ENCODE results near the gene ABHD14A. TPM values are rescaled to one million over a fixed set of nuclear protein-coding genes. Genes with fewer than 3 reads are reported as not detected.
A peak's percentile ranks its signal among the peaks of the same experiment; 100 is the strongest.

The ABHD14A gene
- total RNA-seq, 1 experiment from 2014 or later: 9.9 TPM

DNA sequence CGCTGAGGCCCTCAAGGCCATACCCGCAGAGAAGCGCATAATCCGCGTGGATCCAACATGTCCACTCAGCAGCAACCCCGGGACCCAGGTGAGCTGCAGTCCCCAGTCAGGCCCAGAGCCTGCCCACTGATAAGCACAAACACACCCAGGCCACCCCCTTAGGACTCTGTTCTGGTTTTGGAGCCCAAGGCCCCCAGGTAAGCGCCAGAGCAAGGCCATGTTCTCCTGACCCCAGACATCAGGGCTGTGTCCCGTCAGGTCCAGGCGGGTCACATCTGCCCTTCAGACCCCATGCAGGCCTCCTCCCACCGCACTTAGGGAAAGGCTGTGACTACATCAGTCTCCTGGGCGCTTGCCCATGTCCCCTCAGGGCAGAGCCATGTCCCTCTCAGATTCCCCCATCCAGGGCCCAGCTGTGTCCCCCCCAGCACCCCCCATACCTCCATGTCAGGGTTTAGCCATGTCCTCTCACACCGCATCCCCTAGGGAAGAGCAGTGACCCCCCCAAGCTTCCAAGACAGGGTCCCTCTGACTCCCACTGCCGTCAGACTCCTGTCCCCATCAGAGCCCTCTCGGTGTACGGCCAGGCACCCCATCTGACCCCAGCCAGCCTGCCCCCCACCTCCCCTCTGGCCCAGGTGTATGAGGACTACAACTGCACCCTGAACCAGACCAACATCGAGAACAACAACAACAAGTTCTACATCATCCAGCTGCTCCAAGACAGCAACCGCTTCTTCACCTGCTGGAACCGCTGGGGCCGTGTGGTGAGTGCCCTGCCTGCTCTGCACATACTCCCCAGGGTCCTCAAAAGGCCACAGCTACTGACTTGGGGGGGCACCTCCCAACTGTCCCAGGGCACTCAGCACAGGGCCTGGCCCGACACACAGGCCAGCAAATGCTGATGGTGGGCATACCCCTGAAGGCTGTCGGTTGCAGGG lies 31.1 kb upstream of the ABHD14A start:
- H3K9me3 ChIP-seq (ENCODE audit: insufficient read depth, low read depth): no peaks in the 10 kb centered on the region
- H2AFZ ChIP-seq: no peak overlapping the region
- CTCF ChIA-PET: interaction anchor here (0.6 to 1.2 kb wide), 4 partner anchors 30 to 444 kb away, joined by 3 to 6 read pairs (median 4); partner anchors contain the start of genes ABHD14B and DCAF1
- POLR2A ChIA-PET (ENCODE audit: unreplicated experiment): interaction anchor here (0.6 kb wide), 1 partner anchor 444 kb away, joined by 8 read pairs; the partner anchor contains the start of gene DCAF1
- no peak overlapping the region for H3K27ac ChIP-seq
- peak overlapping the region; percentile 98 for H3K4me2 ChIP-seq
- no peaks in the 10 kb centered on the region for H3K9me2 ChIP-seq (ENCODE audit: insufficient read depth)
- H3F3A ChIP-seq (ENCODE audit: insufficient read depth, low read depth): no peaks in the 10 kb centered on the region; the same call in 1 of the 2 replicates
- BruUV-seq (replicated peaks): no TSS peak
- peaks cover 5% of the 10 kb centered on the region; the same call in 1 of the 2 replicates for H4K20me1 ChIP-seq (ENCODE audit: insufficient read depth)
- no peaks in the 10 kb centered on the region; the same call in 1 of the 2 replicates for H3K36me3 ChIP-seq (ENCODE audit: low read depth)
- H3K27me3 ChIP-seq (ENCODE audit: insufficient read depth, low read depth): no peaks in the 10 kb centered on the region
- H3K4me1 ChIP-seq (replicated peaks; ENCODE audit: insufficient read depth): peaks cover 16% of the 10 kb centered on the region; the same call in 1 of the 2 replicates
- peak overlapping the region; percentile 72; the same call in 1 of the 2 replicates for H3K4me3 ChIP-seq
- intact Hi-C loops (cut with micrococcal nuclease; ENCODE audit: unreplicated experiment): loop anchor here (2.0 to 5.0 kb wide), 4 partner anchors 39 to 394 kb away; partner anchors contain the start of genes ACY1, DUSP7 and TWF2
- TF ChIP-seq EZH2 (IDR thresholded peaks at IDR 0.05; ENCODE audit: low read depth): no peak
- TF ChIP-seq, protein P1, sequence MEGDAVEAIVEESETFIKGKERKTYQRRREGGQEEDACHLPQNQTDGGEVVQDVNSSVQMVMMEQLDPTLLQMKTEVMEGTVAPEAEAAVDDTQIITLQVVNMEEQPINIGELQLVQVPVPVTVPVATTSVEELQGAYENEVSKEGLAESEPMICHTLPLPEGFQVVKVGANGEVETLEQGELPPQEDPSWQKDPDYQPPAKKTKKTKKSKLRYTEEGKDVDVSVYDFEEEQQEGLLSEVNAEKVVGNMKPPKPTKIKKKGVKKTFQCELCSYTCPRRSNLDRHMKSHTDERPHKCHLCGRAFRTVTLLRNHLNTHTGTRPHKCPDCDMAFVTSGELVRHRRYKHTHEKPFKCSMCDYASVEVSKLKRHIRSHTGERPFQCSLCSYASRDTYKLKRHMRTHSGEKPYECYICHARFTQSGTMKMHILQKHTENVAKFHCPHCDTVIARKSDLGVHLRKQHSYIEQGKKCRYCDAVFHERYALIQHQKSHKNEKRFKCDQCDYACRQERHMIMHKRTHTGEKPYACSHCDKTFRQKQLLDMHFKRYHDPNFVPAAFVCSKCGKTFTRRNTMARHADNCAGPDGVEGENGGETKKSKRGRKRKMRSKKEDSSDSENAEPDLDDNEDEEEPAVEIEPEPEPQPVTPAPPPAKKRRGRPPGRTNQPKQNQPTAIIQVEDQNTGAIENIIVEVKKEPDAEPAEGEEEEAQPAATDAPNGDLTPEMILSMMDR (conservative IDR thresholded peaks at IDR 0.05): no peak
- no peak for DNase-seq
- H3K79me2 ChIP-seq (ENCODE audit: low read depth): peaks cover 26% of the 10 kb centered on the region

DNA sequence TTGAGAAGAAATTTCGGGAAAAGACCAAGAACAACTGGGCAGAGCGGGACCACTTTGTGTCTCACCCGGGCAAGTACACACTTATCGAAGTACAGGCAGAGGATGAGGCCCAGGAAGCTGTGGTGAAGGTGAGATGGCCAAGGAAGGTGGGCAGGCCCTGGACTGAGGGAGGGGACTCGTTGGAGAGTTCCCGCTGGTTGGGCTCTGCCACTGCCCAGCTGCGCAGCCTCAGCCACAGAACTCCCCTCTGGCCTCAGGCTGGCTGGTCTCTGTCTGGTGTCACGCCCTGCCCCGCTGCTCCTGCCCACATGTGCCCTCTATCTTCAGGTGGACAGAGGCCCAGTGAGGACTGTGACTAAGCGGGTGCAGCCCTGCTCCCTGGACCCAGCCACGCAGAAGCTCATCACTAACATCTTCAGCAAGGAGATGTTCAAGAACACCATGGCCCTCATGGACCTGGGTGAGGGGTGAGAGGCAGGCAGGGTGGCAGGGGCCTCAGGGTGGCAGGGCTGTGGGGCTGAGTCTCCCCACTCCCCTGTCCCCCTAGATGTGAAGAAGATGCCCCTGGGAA lies 30.3 kb upstream of the ABHD14A start:
- ChIA-PET POLR2A (ENCODE audit: unreplicated experiment) (no interaction called here), CTCF (no interaction called here)
- Histone ChIP-seq H3K9me2 (ENCODE audit: insufficient read depth) (no peaks in the 10 kb centered on the region), H3K36me3 (ENCODE audit: low read depth) (no peaks in the 10 kb centered on the region), H3K79me2 (ENCODE audit: low read depth) (peaks cover 21% of the 10 kb centered on the region), H3F3A (ENCODE audit: insufficient read depth, low read depth) (no peaks in the 10 kb centered on the region; the same call in 1 of the 2 replicates), H4K20me1 (ENCODE audit: insufficient read depth) (peaks cover 5% of the 10 kb centered on the region; the same call in 1 of the 2 replicates), H3K9me3 (ENCODE audit: insufficient read depth, low read depth) (no peaks in the 10 kb centered on the region), H3K4me1 (replicated peaks; ENCODE audit: insufficient read depth) (peaks cover 16% of the 10 kb centered on the region; the same call in 1 of the 2 replicates), H3K4me2 (no peak overlapping the region), H3K27me3 (ENCODE audit: insufficient read depth, low read depth) (no peaks in the 10 kb centered on the region), H3K4me3 (no peak overlapping the region), H3K27ac (no peak overlapping the region), H2AFZ (no peak overlapping the region)
- no peak for DNase-seq
- intact Hi-C loops (cut with micrococcal nuclease; ENCODE audit: unreplicated experiment): loop anchor here (5.0 kb wide), 2 partner anchors 293 to 393 kb away; partner anchors contain the start of gene TWF2
- BruUV-seq (replicated peaks): no TSS peak
- TF ChIP-seq EZH2 (IDR thresholded peaks at IDR 0.05; ENCODE audit: low read depth): no peak
- TF ChIP-seq, protein P1 (conservative IDR thresholded peaks at IDR 0.05): no peak

DNA sequence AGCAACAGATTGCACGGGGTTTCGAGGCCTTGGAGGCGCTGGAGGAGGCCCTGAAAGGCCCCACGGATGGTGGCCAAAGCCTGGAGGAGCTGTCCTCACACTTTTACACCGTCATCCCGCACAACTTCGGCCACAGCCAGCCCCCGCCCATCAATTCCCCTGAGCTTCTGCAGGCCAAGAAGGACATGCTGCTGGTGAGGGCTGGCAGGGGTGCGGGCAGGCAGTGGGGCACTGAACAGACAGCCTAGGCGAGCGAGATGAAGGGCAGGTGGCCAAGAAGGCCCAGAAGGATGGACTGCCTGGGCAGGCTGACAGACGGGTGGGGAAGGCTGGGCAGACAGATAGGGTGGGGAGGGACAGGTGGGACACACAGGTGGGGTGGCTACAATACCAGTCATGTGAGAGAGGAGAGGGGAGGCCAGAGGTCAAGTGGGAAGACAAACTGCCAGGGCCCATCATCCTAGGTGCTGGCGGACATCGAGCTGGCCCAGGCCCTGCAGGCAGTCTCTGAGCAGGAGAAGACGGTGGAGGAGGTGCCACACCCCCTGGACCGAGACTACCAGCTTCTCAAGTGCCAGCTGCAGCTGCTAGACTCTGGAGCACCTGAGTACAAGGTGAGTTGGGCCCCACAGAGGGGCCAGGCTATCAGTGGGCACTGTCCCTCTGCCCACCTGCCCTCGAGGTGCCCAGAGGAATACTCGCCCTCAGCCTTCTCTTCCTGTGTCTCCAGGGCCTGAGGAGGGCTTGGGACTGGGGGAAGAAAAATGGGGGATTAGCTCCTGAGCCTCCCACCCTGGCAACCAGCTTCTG lies 29.6 kb upstream of the ABHD14A start:
- Histone ChIP-seq H3K27me3 (ENCODE audit: insufficient read depth, low read depth) (no peaks in the 10 kb centered on the region), H3K4me2 (no peak overlapping the region), H2AFZ (no peak overlapping the region), H3K4me1 (replicated peaks; ENCODE audit: insufficient read depth) (peaks cover 16% of the 10 kb centered on the region; the same call in 1 of the 2 replicates), H3K36me3 (ENCODE audit: low read depth) (no peaks in the 10 kb centered on the region), H3F3A (ENCODE audit: insufficient read depth, low read depth) (no peaks in the 10 kb centered on the region; the same call in 1 of the 2 replicates), H3K79me2 (ENCODE audit: low read depth) (peaks cover 14% of the 10 kb centered on the region), H4K20me1 (ENCODE audit: insufficient read depth) (no peaks in the 10 kb centered on the region), H3K9me2 (ENCODE audit: insufficient read depth) (no peaks in the 10 kb centered on the region), H3K9me3 (ENCODE audit: insufficient read depth, low read depth) (no peaks in the 10 kb centered on the region), H3K4me3 (no peak overlapping the region), H3K27ac (no peak overlapping the region)
- intact Hi-C loops (cut with micrococcal nuclease; ENCODE audit: unreplicated experiment): no loop called here
- no TSS peak for BruUV-seq (replicated peaks)
- ChIA-PET CTCF (no interaction called here), POLR2A (ENCODE audit: unreplicated experiment) (no interaction called here)
- DNase-seq: no peak
- TF ChIP-seq EZH2 (IDR thresholded peaks at IDR 0.05; ENCODE audit: low read depth): no peak
- TF ChIP-seq, protein P1 (conservative IDR thresholded peaks at IDR 0.05): no peak

All from PC-9 (cell line).